Measurements from ENCODE around the gene ZDHHC16.
"Not testable (repeated sequence)": the region's sequence is repeated elsewhere in the genome, so short reads cannot be mapped to it uniquely, and the experiment has no call there.

ZDHHC16 gene

GRCh38 chr10:97435211-97435610 is 10.8 kb upstream of the ZDHHC16 start:
- no peak for DNase-seq

- no peak for DNase-seq
Measured at GRCh38 chr10:97442277-97442676, 3.7 kb upstream of the ZDHHC16 start.

- DNase-seq, result no peak
Measured at GRCh38 chr10:97444212-97444611, 1.8 kb upstream of the ZDHHC16 start.

- DNase-seq, result no peak
Measured at GRCh38 chr10:97445357-97445721, 636 bp upstream of the ZDHHC16 start.

GRCh38 chr10:97450828-97451227 is 4.9 kb downstream of the ZDHHC16 start:
- DNase-seq, result no peak

GRCh38 chr10:97451605-97452004 is 5.6 kb downstream of the ZDHHC16 start:
- no peak for DNase-seq

- DNase-seq, result no peak
Measured at GRCh38 chr10:97452352-97452751, 6.4 kb downstream of the ZDHHC16 start.

- DNase-seq, result no peak
Measured at GRCh38 chr10:97454330-97455036, 8.5 kb downstream of the ZDHHC16 start.

- no peak for DNase-seq
Measured at GRCh38 chr10:97456034-97456685, 10.2 kb downstream of the ZDHHC16 start.

- no peak for DNase-seq
Measured at GRCh38 chr10:97456686-97457065, 10.7 kb downstream of the ZDHHC16 start.

- no peak for DNase-seq
Measured at GRCh38 chr10:97459111-97459510, 13.1 kb downstream of the ZDHHC16 start.

GRCh38 chr10:97459933-97460332 is 14.0 kb downstream of the ZDHHC16 start:
- no peak for DNase-seq

- no peak for DNase-seq
Measured at GRCh38 chr10:97462309-97462708, 16.3 kb downstream of the ZDHHC16 start.

GRCh38 chr10:97463363-97464132 is 17.6 kb downstream of the ZDHHC16 start:
- no peak for DNase-seq

- DNase-seq, result no peak
Measured at GRCh38 chr10:97464226-97464625, 18.3 kb downstream of the ZDHHC16 start.

- no peak for DNase-seq
Measured at GRCh38 chr10:97465982-97466381, 20.0 kb downstream of the ZDHHC16 start.

GRCh38 chr10:97466755-97467154 is 20.8 kb downstream of the ZDHHC16 start:
- DNase-seq, result no peak

GRCh38 chr10:97468162-97468561 is 22.2 kb downstream of the ZDHHC16 start:
- no peak for DNase-seq

GRCh38 chr10:97468781-97469180 is 22.8 kb downstream of the ZDHHC16 start:
- not testable (repeated sequence) for DNase-seq

- no peak for DNase-seq
Measured at GRCh38 chr10:97474918-97475317, 28.9 kb downstream of the ZDHHC16 start.

- DNase-seq, result no peak
Measured at GRCh38 chr10:97475936-97476594, 30.1 kb downstream of the ZDHHC16 start.

GRCh38 chr10:97479410-97479809 is 33.4 kb downstream of the ZDHHC16 start:
- DNase-seq, result not testable (repeated sequence)

- DNase-seq, result no peak
Measured at GRCh38 chr10:97479939-97480338, 34.0 kb downstream of the ZDHHC16 start.
